HT-29 (cell line): Measurements from ENCODE around the gene YAE1. TPM values are rescaled to one million over a fixed set of nuclear protein-coding genes. Genes with fewer than 3 reads are reported as not detected.
A peak's percentile ranks its signal among the peaks of the same experiment; 100 is the strongest.
"Not testable (repeated sequence)": the region's sequence is repeated elsewhere in the genome, so short reads cannot be mapped to it uniquely, and the experiment has no call there.

ENCODE experiments used
- DNase-seq: peaks from one replicate; pipeline ENCODE4 v3.0.0-alpha.2; 2015; ENCODE audit warnings: low spot score
- total RNA-seq: library from RNA; depleted of rRNA; stranded (reverse); fragments of >200 nt; shearing (Covaris generic); gene quantifications from 2 replicates; pipeline ENCODE4 v1.2.3, GENCODE V29; 2014; rRNA removed

YAE1 gene, protein sequence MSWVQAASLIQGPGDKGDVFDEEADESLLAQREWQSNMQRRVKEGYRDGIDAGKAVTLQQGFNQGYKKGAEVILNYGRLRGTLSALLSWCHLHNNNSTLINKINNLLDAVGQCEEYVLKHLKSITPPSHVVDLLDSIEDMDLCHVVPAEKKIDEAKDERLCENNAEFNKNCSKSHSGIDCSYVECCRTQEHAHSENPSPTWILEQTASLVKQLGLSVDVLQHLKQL
- 17.5 and 19.3 TPM in 2 replicates for total RNA-seq

DNA sequence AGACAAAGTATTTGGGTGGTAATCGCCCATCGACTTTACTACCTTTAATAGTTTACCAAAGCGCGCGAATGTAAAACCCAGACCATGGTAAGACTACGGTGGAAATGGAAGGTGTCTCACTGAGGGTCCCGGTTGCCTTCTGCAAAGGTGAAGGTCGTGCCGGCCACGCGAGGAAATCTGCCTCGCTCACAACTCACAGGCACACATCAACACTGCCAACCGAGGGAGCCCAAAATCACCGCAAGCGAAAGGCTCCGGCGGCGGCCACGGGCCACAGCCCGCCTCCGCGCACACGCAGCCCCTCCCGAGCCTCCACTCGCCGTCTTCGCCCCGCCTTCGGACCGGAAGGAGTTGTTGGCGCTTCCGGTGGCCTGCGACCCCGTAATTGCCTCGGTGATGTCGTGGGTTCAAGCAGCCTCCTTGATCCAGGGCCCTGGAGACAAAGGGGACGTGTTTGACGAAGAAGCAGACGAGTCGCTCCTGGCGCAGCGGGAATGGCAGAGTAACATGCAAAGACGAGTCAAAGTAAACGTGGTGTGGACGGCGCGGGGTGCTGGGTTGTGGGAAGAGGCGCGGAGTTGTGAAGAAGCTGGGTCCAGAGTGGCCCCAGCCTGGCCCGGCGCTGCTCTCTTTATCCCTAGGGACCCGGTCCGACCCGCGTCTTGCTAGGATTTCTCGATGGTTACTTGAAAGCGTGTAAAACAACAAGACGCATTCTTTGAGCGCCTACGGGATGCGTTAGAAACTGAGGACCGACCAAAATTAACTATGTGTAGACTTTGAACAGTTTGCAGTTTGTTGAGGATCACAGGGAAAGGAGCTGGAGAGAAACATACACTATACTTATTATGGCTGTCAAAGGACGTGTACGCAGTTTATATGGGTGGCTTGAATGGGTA is at the start of gene YAE1:
Gene YAE1, plus strand, starts transcription at position 382 of the 899 bp plus-strand sequence. Its CDS starts 15 bp downstream, at position 397.
- peak; percentile 85 for DNase-seq

DNA sequence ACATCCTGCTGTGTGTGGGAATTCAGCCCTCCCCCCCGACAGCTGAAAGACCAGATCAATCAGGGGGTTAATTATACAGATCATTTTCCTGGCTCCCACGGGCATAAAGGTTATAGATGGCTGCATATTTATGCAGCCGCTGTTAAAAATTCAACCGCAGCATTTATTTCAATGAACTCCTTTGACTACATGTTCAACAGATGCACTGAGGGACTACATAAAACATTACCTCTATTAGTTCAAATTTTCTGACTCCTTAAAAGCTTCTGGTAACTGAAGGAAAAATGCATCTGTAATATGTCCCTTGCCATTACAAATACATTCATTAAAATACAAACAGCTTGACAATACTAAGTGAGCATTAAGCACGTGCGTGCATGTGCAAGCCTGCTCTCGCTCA is 49.7 kb upstream of the YAE1 start:
- no peak for DNase-seq

DNA sequence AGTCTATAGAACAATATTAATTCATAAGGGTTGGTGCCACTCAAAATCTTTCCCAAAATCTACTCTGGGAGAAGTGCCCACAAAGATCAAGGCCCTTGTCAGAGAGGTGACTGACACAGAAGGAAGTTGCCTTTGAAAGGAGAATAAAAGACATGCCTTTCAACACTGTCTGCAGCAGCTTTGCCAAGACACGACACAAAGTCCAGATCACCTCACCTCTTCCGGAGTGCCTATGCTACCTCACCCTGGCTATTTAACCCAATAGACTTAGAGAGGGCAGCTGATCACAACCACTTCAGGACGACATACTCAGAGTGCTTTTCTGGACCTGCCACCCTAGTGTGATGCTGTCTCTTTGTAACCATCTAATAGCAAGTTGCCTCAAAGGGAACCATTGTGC is 49.0 kb upstream of the YAE1 start:
- DNase-seq, result no peak

DNA sequence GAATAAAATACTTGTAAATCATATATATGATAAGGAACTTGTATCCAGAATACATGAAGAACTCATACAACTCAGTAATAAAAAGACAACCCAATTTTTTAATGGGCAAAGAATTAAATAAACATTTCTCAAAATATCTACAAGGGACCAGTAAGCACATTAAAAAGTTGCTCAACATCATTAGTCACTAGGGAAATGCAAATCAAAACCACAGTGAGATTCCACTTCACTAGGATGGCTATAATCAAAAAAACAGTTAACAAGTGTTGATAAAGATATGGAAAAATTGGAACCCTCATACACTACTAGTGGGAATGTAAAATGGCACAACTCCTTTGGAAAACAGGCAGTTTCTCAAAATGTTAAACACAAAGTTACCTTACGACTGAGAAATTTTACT is 40.3 kb upstream of the YAE1 start:
- no peak for DNase-seq

GRCh38 chr7:39526666-39527065 is 39.5 kb upstream of the YAE1 start:
- no peak for DNase-seq

DNA sequence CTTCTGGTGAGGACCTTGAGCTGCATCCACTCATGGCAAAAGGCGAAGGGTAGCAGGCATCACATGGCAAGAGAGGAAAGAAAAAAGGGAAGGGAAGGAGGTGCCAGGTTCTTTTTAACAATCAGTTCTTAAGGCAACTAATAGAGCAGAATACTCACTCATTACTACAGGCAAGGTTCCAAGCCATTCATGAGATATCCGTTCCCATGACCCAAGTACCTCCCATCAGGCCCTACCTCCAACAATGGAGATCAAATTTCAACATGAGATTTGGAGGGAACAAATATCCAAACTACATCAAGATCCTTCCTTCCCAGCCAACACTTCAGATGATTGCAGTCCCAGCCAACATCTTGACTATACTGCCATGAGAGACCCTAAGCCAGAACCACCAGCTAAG is 38.9 kb upstream of the YAE1 start:
- DNase-seq, result no peak

DNA sequence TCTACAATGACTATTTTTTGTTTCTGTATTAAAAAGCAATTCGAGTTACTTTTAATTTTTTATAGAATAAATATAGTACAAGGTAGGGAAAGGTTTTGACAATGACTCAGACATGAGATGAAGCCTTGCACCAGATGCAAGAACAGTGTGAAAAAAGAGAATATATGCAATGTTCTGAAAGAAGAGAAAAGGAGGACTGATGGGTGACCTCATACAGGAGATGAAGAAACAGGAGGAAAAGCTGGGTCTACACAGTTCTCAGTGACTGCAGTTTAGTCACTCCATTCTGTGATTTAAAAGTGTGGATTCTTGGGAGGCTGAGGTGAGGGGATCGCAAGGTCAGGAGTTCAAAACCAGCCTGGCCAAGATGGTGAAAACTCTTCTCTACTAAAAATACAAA is 38.3 kb upstream of the YAE1 start:
- DNase-seq, result no peak

GRCh38 chr7:39528849-39529248 is 37.4 kb upstream of the YAE1 start:
- DNase-seq, result no peak

GRCh38 chr7:39529582-39529981 is 36.6 kb upstream of the YAE1 start:
- no peak for DNase-seq

GRCh38 chr7:39530971-39531370 is 35.2 kb upstream of the YAE1 start:
- DNase-seq, result no peak

DNA sequence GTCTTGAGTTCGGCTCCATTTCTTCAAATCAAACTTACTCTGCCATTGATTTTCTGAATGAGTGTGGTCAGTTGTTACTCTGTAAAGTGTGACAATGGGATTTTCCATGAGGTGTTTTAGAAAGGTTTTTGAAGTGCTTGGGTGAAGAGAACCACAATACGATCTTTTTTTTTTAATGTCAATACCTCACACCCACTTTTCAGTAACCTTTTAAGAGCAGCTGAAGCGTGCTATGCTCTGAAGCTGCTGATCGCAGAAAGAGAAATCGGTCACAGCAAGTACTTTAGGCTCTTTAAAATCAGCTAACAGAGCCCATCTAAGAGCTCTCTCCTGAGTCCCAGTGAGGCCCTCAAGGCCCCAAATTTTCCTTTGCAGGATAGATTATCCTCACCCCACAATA is 34.4 kb upstream of the YAE1 start:
- no peak for DNase-seq

- DNase-seq, result no peak
These were observed 33.4 kb upstream of the YAE1 start for GRCh38 chr7:39532832-39533231.

DNA sequence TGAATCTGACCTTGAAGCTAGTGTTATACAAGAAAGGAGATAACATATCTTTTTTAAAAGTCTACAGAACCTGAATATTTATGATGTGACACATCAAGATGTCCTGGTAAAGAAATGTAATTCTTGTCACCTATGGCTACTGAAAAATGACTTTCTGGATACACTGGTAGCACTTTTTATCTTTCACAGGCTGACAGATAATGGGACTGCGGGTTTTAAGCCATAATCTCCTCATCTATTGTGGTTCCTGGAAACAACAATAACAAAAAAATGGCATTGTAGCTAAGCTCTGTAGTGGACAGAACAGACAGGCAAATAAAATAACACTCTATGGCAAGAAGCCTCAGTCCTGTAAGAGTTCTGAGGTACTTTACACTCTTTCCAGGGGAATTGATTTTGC is 31.6 kb upstream of the YAE1 start:
- no peak for DNase-seq

GRCh38 chr7:39535064-39535463 is 31.1 kb upstream of the YAE1 start:
- no peak for DNase-seq

- no peak for DNase-seq
These were observed 30.5 kb upstream of the YAE1 start for GRCh38 chr7:39535720-39536119.

- no peak for DNase-seq
These were observed 29.3 kb upstream of the YAE1 start for GRCh38 chr7:39536951-39537350.

GRCh38 chr7:39539816-39540215 is 26.4 kb upstream of the YAE1 start:
- no peak for DNase-seq

DNA sequence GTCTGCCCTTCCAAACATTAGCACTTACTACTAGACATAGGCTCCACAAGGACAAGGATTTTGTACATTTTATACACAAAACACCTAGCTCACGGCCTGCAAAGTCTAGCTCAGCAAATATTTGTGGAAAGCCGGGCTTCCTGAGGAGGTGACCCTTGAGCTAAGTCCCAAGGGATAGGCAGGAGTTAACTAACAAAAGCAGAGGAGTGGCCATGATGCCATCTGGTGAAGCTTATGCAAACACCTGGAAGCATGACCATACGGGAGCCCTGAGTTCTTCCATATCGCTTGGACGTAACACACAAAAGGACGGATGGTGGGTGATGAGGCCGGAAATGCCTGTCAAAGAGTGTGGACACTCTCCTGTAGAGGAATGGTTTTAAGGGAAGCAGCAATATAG is 25.9 kb upstream of the YAE1 start:
- no peak for DNase-seq

DNA sequence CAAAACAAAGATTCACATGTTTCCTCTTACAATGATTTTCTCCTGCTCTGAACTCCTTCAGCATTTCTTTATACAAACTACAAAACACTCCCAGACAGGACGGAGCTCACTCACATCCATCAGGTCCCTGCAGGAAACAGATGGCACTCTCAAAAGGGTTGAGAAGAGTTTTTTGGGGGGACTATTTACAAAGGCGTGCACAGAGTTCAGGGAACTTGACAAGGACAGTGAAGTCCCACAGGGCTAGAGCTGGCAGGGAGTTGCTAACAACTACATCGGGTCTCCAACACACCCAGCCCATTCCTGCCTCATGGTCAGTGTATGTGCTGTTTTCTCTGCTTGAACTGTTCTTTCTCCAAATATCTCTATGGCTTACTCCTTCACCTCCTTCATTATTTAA is 24.7 kb upstream of the YAE1 start:
- DNase-seq, result no peak

DNA sequence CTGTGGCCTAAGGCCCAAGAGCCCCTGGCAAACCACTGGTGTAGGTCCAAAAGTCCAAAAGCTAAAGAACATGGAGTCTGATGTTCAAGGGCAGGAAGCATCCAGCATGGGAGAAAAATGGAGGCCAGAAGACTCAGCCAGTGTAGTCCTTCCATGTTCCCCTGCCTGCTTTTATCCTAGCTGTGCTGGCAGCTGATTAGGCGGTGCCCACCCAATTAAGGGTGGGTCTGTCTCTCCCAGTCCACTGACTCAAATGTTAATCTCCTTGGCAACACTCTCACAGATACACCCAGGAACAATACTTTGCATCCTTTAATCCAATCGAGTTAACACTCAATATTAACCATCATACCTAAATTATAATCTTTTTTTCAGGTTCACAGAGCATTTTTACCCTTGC is 21.4 kb upstream of the YAE1 start:
- DNase-seq, result not testable (repeated sequence)

DNA sequence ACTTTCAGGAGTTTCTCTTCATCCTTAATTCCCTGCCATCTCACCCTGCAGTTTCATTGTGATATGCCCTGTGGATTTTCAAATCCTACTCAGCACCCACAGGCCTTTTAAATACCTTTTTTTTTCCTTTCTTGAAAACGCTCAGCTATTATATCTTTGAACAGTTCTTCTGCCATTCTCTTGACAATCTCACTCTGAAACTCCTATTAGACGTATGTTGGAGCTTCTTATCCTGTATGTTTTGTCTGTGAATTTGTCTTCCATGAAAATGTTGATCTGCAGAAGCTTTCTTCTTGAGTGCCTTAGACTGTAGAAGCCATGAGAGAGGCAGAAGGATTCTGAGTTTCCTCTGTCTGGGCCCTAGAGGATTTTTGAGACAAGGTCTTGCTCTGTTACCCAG is 18.9 kb upstream of the YAE1 start:
- DNase-seq, result no peak

GRCh38 chr7:39550411-39550810 is 15.8 kb upstream of the YAE1 start:
- no peak for DNase-seq

- DNase-seq, result no peak
These were observed 12.8 kb upstream of the YAE1 start for GRCh38 chr7:39553436-39553835.
